Activated T-cell treated with anti-CD3 and anti-CD28 coated beads for 1 hour (primary cell): ENCODE data around the gene MRPL1.

Experiments
- DNase-seq: peaks from one replicate; pipeline ENCODE4 v3.0.0-alpha.2; 2020; ENCODE audit warnings: low read depth

The MRPL1 gene

GRCh38 chr4:77862478-77863216 lies at the start of gene MRPL1:
TSS of gene MRPL1 (plus strand) at chr4:77862830. CDS start at chr4:77862849, 19 bp downstream.
- peak; percentile 78 for DNase-seq

GRCh38 chr4:77815636-77816035 lies 47.0 kb upstream of the MRPL1 start:
- DNase-seq, result no peak

- DNase-seq, result no peak
Measured at GRCh38 chr4:77816546-77816945, 46.1 kb upstream of the MRPL1 start.

- DNase-seq, result no peak
Measured at GRCh38 chr4:77817304-77818072, 45.1 kb upstream of the MRPL1 start.

- peak; percentile 12 for DNase-seq
Measured at GRCh38 chr4:77818073-77818601, 44.5 kb upstream of the MRPL1 start.

- DNase-seq, result peak; percentile 82
Measured at GRCh38 chr4:77818602-77819403, 43.8 kb upstream of the MRPL1 start, which contains the start of gene CNOT6L. TSS of gene CNOT6L (minus strand) at chr4:77819368. CDS start at chr4:77819308, 60 bp downstream.

- no peak for DNase-seq
Measured at GRCh38 chr4:77819404-77819842, 43.2 kb upstream of the MRPL1 start.

- DNase-seq, result peak; percentile 94
Measured at GRCh38 chr4:77819843-77820648, 42.6 kb upstream of the MRPL1 start.

- DNase-seq, result no peak
Measured at GRCh38 chr4:77820649-77821561, 41.7 kb upstream of the MRPL1 start.

- DNase-seq, result no peak
Measured at GRCh38 chr4:77821775-77822174, 40.9 kb upstream of the MRPL1 start.

GRCh38 chr4:77826275-77826674 lies 36.4 kb upstream of the MRPL1 start:
- no peak for DNase-seq

- no peak for DNase-seq
Measured at GRCh38 chr4:77827343-77827742, 35.3 kb upstream of the MRPL1 start.

GRCh38 chr4:77833126-77833724 lies 29.4 kb upstream of the MRPL1 start:
- no peak for DNase-seq

- no peak for DNase-seq
Measured at GRCh38 chr4:77834403-77834802, 28.2 kb upstream of the MRPL1 start.

- no peak for DNase-seq
Measured at GRCh38 chr4:77843628-77844027, 19.0 kb upstream of the MRPL1 start.

- no peak for DNase-seq
Measured at GRCh38 chr4:77844363-77844762, 18.3 kb upstream of the MRPL1 start.

GRCh38 chr4:77845400-77845799 lies 17.2 kb upstream of the MRPL1 start:
- DNase-seq, result no peak

GRCh38 chr4:77845929-77846328 lies 16.7 kb upstream of the MRPL1 start:
- no peak for DNase-seq

- DNase-seq, result no peak
Measured at GRCh38 chr4:77848508-77848907, 14.1 kb upstream of the MRPL1 start.
